ENCODE results near the gene NODAL.

Gene NODAL

DNA sequence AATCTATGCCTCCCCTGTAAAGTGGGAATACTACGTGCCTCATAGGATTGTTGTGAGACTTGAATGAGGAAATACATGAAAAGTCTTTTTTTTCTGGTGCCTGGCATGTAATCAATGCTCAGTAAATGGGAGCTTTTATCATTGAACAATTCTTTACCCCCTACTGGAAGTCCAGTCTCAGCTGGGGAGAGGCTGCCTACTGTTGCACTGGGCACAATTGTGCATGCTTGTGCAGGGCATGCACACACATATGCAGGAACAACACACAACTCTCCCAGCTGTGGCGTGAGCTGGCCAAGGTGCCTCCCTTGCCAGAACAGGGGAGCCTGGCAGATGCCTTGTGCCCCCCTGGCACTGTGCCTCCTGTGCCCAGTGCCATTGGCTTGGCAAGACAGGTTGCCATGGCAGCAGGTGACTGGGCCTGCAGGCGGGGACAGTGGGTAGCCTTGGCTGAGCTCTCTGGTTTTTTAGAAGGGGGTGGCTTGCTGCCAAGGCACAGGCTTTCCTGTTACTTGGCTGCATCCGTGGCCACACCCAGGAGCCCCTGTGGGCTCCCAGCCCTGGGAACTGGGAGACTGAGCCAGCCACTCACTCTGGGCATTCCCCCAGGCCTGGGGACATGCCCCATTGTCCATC lies 21.0 kb upstream of the NODAL start:
- no peak overlapping the region for H3K27ac ChIP-seq (ENCODE audit: low read length)
- no peak for DNase-seq (ENCODE audit: low read depth, low spot score)
- WGBS (ENCODE audit: insufficient coverage, insufficient read length) = no CpG with 5 or more reads among the region's 4 CpGs

DNA sequence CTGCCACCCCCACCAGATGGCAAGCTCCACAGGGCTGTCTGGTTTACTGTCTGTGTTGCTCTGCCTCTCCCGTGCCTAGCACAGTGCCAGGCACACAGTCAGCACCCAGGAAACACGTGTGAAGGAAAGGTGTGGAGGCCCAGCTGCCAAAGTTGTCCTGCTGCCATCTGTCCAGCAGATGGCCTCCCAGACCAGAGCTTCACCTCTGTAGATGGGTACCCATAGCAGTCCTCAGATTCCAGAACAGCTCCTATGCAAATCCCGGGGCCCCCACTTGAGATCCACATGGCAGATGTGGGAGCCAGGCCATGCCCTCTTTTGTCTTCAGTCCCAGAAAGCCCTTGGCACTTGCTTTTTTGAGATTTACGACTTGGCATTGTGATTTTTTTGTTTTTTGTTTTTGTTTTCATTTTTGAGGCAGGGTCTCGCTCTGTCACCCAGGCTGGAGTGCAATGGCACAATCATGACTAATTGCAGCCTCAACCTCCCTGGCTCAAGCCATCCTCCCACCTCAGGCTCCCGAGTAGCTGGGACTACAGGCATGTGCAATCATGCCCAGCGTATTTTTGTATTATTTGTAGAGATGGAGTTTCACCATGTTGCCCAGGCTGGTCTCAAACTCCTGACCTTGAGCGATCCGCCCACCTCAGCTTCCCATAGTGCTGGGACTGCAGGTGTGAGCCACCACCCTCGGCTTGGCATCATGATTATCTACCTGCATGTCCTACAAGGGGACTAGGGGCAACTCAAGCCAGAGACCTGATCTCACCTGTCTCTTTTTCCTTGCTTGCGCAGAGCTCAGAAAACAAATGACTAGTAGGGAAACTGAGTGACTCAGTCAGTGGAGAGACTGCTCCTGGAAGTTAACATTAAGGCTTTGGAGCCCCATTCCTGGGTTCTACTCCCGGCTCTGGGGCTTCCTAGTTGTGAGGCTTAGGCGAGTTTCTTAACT lies 20.2 kb upstream of the NODAL start:
- H3K36me3 ChIP-seq (ENCODE audit: control insufficient read depth, insufficient read depth, low read length) = no peaks in the 10 kb centered on the region
- no CpG with 5 or more reads among the region's 13 CpGs for WGBS (ENCODE audit: insufficient coverage, insufficient read length)
- no peak overlapping the region for H3K27ac ChIP-seq (ENCODE audit: low read length)
- peaks cover 6% of the 10 kb centered on the region for H3K27me3 ChIP-seq (ENCODE audit: control insufficient read depth, insufficient read depth, low read length)
- H3K9me3 ChIP-seq (ENCODE audit: control insufficient read depth, insufficient read depth, low read length) = no peaks in the 10 kb centered on the region
- DNase-seq (ENCODE audit: low read depth, low spot score) = no peak
- H3K4me3 ChIP-seq (ENCODE audit: low read length) = no peak overlapping the region
- H3K4me1 ChIP-seq (ENCODE audit: control insufficient read depth, insufficient read depth, low read length) = peaks cover 7% of the 10 kb centered on the region

More for the DNA sequence above, 21.0 kb upstream of the NODAL start:
- no peaks in the 10 kb centered on the region for H3K9me3 ChIP-seq (ENCODE audit: control insufficient read depth, insufficient read depth, low read length)
- H3K4me1 ChIP-seq (ENCODE audit: control insufficient read depth, insufficient read depth, low read length) = peaks cover 7% of the 10 kb centered on the region
- no peaks in the 10 kb centered on the region for H3K36me3 ChIP-seq (ENCODE audit: control insufficient read depth, insufficient read depth, low read length)
- H3K27me3 ChIP-seq (ENCODE audit: control insufficient read depth, insufficient read depth, low read length) = peaks cover 6% of the 10 kb centered on the region
- no peak overlapping the region for H3K4me3 ChIP-seq (ENCODE audit: low read length)

GRCh38 chr10:70459774-70460490 lies 18.5 kb upstream of the NODAL start:
- Histone ChIP-seq H3K27ac (ENCODE audit: low read length) (no peak overlapping the region), H3K27me3 (ENCODE audit: control insufficient read depth, insufficient read depth, low read length) (peaks cover 6% of the 10 kb centered on the region), H3K4me3 (ENCODE audit: low read length) (no peak overlapping the region), H3K4me1 (ENCODE audit: control insufficient read depth, insufficient read depth, low read length) (peaks cover 9% of the 10 kb centered on the region), H3K9me3 (ENCODE audit: control insufficient read depth, insufficient read depth, low read length) (no peaks in the 10 kb centered on the region), H3K36me3 (ENCODE audit: control insufficient read depth, insufficient read depth, low read length) (no peaks in the 10 kb centered on the region)
- no CpG with 5 or more reads among the region's 29 CpGs for WGBS (ENCODE audit: insufficient coverage, insufficient read length)
- DNase-seq (ENCODE audit: low read depth, low spot score) = no peak

DNA sequence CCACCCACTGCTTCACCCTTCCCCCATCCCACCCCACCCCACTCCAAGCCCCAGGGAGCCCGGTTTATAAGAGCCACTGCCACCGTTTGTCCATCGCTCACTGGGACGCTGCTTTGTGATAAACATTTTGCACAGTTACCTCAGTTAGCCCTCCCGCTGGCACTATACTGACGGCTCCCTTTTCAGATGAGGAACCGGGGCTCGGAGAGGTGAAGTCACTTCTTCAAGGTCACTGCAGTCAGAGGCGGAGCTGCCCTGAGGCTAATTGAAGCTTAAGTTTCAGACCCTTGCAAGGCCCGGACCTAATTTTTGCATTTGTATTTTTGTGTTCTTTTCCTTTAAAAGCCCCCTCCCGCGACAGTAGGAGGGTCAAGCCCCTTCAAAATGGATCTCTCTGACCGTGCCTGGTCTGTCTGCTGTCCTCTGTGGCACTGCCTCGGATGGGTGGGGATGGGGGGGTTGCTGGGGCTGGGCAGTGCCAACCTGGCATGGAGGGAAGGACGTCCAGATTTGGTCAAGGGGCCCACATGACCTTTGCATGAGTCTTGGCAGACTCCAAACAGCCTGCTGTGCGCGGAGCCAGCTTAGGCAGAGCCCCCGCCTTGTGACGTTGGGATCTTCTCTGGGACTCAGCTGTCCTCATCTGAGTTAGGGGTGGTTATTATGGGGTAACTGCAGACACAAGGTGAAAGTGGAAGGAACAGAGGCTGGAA lies 17.7 kb upstream of the NODAL start:
- no peaks in the 10 kb centered on the region for H3K9me3 ChIP-seq (ENCODE audit: control insufficient read depth, insufficient read depth, low read length)
- H3K27me3 ChIP-seq (ENCODE audit: control insufficient read depth, insufficient read depth, low read length) = peaks cover 6% of the 10 kb centered on the region
- no CpG with 5 or more reads among the region's 19 CpGs for WGBS (ENCODE audit: insufficient coverage, insufficient read length)
- peaks cover 9% of the 10 kb centered on the region for H3K4me1 ChIP-seq (ENCODE audit: control insufficient read depth, insufficient read depth, low read length)
- peak overlapping the region; percentile 35; the same call in 1 of the 2 replicates for H3K4me3 ChIP-seq (ENCODE audit: low read length)
- DNase-seq (ENCODE audit: low read depth, low spot score) = no peak
- H3K27ac ChIP-seq (ENCODE audit: low read length) = no peak overlapping the region
- no peaks in the 10 kb centered on the region for H3K36me3 ChIP-seq (ENCODE audit: control insufficient read depth, insufficient read depth, low read length)

- peaks cover 9% of the 10 kb centered on the region for H3K4me1 ChIP-seq (ENCODE audit: control insufficient read depth, insufficient read depth, low read length)
- H3K4me3 ChIP-seq (ENCODE audit: low read length) = peak overlapping the region; percentile 35; the same call in 1 of the 2 replicates
- H3K36me3 ChIP-seq (ENCODE audit: control insufficient read depth, insufficient read depth, low read length) = no peaks in the 10 kb centered on the region
- H3K27ac ChIP-seq (ENCODE audit: low read length) = no peak overlapping the region
- no CpG with 5 or more reads among the region's 62 CpGs for WGBS (ENCODE audit: insufficient coverage, insufficient read length)
- H3K9me3 ChIP-seq (ENCODE audit: control insufficient read depth, insufficient read depth, low read length) = no peaks in the 10 kb centered on the region
- DNase-seq (ENCODE audit: low read depth, low spot score) = no peak
- peaks cover 6% of the 10 kb centered on the region for H3K27me3 ChIP-seq (ENCODE audit: control insufficient read depth, insufficient read depth, low read length)
Observed at GRCh38 chr10:70458329-70459060, 17.0 kb upstream of the NODAL start.

- Histone ChIP-seq H3K4me3 (ENCODE audit: low read length) (peak overlapping the region; percentile 35; the same call in 1 of the 2 replicates), H3K9me3 (ENCODE audit: control insufficient read depth, insufficient read depth, low read length) (no peaks in the 10 kb centered on the region), H3K4me1 (ENCODE audit: control insufficient read depth, insufficient read depth, low read length) (peaks cover 9% of the 10 kb centered on the region), H3K27ac (ENCODE audit: low read length) (no peak overlapping the region), H3K36me3 (ENCODE audit: control insufficient read depth, insufficient read depth, low read length) (no peaks in the 10 kb centered on the region), H3K27me3 (ENCODE audit: control insufficient read depth, insufficient read depth, low read length) (peaks cover 6% of the 10 kb centered on the region)
- DNase-seq (ENCODE audit: low read depth, low spot score) = no peak
- WGBS (ENCODE audit: insufficient coverage, insufficient read length) = no CpG with 5 or more reads among the region's 17 CpGs
Observed at GRCh38 chr10:70457759-70458305, 16.4 kb upstream of the NODAL start.

GRCh38 chr10:70456164-70456563 lies 14.7 kb upstream of the NODAL start:
- peaks cover 6% of the 10 kb centered on the region for H3K27me3 ChIP-seq (ENCODE audit: control insufficient read depth, insufficient read depth, low read length)
- H3K4me1 ChIP-seq (ENCODE audit: control insufficient read depth, insufficient read depth, low read length) = peaks cover 9% of the 10 kb centered on the region
- H3K27ac ChIP-seq (ENCODE audit: low read length) = no peak overlapping the region
- H3K36me3 ChIP-seq (ENCODE audit: control insufficient read depth, insufficient read depth, low read length) = no peaks in the 10 kb centered on the region
- H3K9me3 ChIP-seq (ENCODE audit: control insufficient read depth, insufficient read depth, low read length) = no peaks in the 10 kb centered on the region
- no peak overlapping the region for H3K4me3 ChIP-seq (ENCODE audit: low read length)
- no CpG with 5 or more reads among the region's 8 CpGs for WGBS (ENCODE audit: insufficient coverage, insufficient read length)
- DNase-seq (ENCODE audit: low read depth, low spot score) = no peak

GRCh38 chr10:70455213-70455630 lies 13.7 kb upstream of the NODAL start:
- Histone ChIP-seq H3K27me3 (ENCODE audit: control insufficient read depth, insufficient read depth, low read length) (peaks cover 6% of the 10 kb centered on the region), H3K9me3 (ENCODE audit: control insufficient read depth, insufficient read depth, low read length) (no peaks in the 10 kb centered on the region), H3K4me3 (ENCODE audit: low read length) (no peak overlapping the region), H3K36me3 (ENCODE audit: control insufficient read depth, insufficient read depth, low read length) (no peaks in the 10 kb centered on the region), H3K27ac (ENCODE audit: low read length) (no peak overlapping the region), H3K4me1 (ENCODE audit: control insufficient read depth, insufficient read depth, low read length) (peaks cover 11% of the 10 kb centered on the region)
- no peak for DNase-seq (ENCODE audit: low read depth, low spot score)
- no CpG with 5 or more reads among the region's 6 CpGs for WGBS (ENCODE audit: insufficient coverage, insufficient read length)

DNA sequence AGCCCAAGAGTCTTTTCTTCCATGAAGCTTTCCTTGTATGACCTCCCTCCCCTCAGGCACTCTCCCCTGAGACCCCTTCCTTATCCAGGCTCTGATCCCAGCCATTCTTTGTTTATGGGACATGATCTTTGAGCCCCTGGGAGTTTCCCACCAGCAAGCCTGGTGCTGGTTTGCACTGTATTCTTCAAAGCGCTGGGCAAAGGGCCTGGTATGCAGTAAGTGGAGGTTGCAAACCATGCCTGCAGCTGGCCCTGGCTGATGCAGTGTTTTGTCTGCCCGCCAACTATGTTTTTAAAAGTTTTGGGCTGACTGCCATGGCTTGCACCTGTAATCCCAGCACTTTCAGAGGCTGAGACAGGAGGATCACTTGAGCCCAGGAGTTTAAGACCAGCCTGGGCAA lies 6.8 kb upstream of the NODAL start:
- H3K9me3 ChIP-seq (ENCODE audit: control insufficient read depth, insufficient read depth, low read length) = no peaks in the 10 kb centered on the region
- no peak overlapping the region for H3K27ac ChIP-seq (ENCODE audit: low read length)
- no peak for DNase-seq (ENCODE audit: low read depth, low spot score)
- no CpG with 5 or more reads among the region's 2 CpGs for WGBS (ENCODE audit: insufficient coverage, insufficient read length)
- no peak overlapping the region for H3K4me3 ChIP-seq (ENCODE audit: low read length)
- H3K4me1 ChIP-seq (ENCODE audit: control insufficient read depth, insufficient read depth, low read length) = peaks cover 5% of the 10 kb centered on the region; the same call in 1 of the 2 replicates
- no peaks in the 10 kb centered on the region for H3K27me3 ChIP-seq (ENCODE audit: control insufficient read depth, insufficient read depth, low read length)
- no peaks in the 10 kb centered on the region for H3K36me3 ChIP-seq (ENCODE audit: control insufficient read depth, insufficient read depth, low read length)
